Peyer's patch (tissue), 4 donors: ENCODE data around the gene RARS1. TPM values are rescaled to one million over a fixed set of nuclear protein-coding genes. Genes with fewer than 3 reads are reported as not detected.

Experiments used
- DNase-seq, 3 donors: peaks; one replicate each; pipeline ENCODE4 v3.0.0-alpha.2; 2017 to 2019
- H3K27ac ChIP-seq, 4 donors: fragments of 200-600 bp; sonication (generic); one replicate each; pipeline ENCODE4 v1.5.1; 2016 to 2019
- H3K27me3 ChIP-seq, 2 donors: fragments of 200-600 bp; sonication (generic); one replicate each; pipeline ENCODE4 v1.5.1; 2019
- H3K36me3 ChIP-seq, 3 donors: fragments of 200-600 bp; sonication (generic); one replicate each; pipeline ENCODE4 v1.5.1; 2016 to 2019
- H3K4me1 ChIP-seq, 4 donors: fragments of 200-600 bp; sonication (generic); one replicate each; pipeline ENCODE4 v1.5.1; 2016 to 2019
- H3K4me3 ChIP-seq, 4 donors: fragments of 200-600 bp; sonication (generic); 1 replicate in 3 of 4; 2 replicates in 1 of 4; pipeline ENCODE4 v1.5.1; 2016 to 2019; ENCODE audit warnings: mild to moderate bottlenecking in 1 of 4
- H3K9me3 ChIP-seq, 4 donors: fragments of 200-600 bp; sonication (generic); one replicate each; pipeline ENCODE4 v1.5.1; 2016 to 2019; ENCODE audit warnings: mild to moderate bottlenecking in 1 of 4
- CTCF ChIP-seq, 6 experiments: fragments of 450-650 bp in 4 of 6; fragments of 200-600 bp in 2 of 6; sonication (generic) in 1 of 6; IDR thresholded peaks; one replicate each; pipeline ENCODE4 v1.5.1; 2017 to 2019; ENCODE audit warnings: antibody characterized with exemption in 6 of 6, mild to moderate bottlenecking in 3 of 6, moderate library complexity in 1 of 6
- POLR2A ChIP-seq, 2 donors: fragments of 450-650 bp; IDR thresholded peaks; one replicate each; pipeline ENCODE4 v1.5.1; 2017; ENCODE audit warnings: antibody characterized with exemption in 2 of 2, mild to moderate bottlenecking in 2 of 2, moderate library complexity in 2 of 2
- total RNA-seq, 4 donors: library from RNA; depleted of rRNA; stranded (reverse); fragments of >200 nt; gene quantifications; one replicate each; pipeline ENCODE4 v1.1.0, GENCODE V29; 2016

Gene RARS1
- total RNA-seq, 4 donors from 2014 or later = 81.5 to 115 (median 108) TPM

GRCh38 chr5:168537176-168537575, 50.9 kb downstream of the RARS1 start:
- Histone ChIP-seq H3K36me3 (no peaks in the 10 kb centered on the region), H3K4me3 (no peak overlapping the region), H3K27me3 (no peaks in the 10 kb centered on the region), H3K27ac (no peak overlapping the region), H3K4me1 (no peaks in the 10 kb centered on the region), H3K9me3 (no peaks in the 10 kb centered on the region)
- no peak for DNase-seq
- no peak for TF ChIP-seq CTCF (IDR thresholded peaks at IDR 0.05)
- no peak for TF ChIP-seq POLR2A (IDR thresholded peaks at IDR 0.05)

GRCh38 chr5:168549554-168549953, 63.3 kb downstream of the RARS1 start:
- DNase-seq = no peak
- peaks cover 0 to 33% (median 0%) of the 10 kb centered on the region in 3 donors for H3K36me3 ChIP-seq
- TF ChIP-seq POLR2A (IDR thresholded peaks at IDR 0.05) (no peak), CTCF (IDR thresholded peaks at IDR 0.05) (no peak)

DNA sequence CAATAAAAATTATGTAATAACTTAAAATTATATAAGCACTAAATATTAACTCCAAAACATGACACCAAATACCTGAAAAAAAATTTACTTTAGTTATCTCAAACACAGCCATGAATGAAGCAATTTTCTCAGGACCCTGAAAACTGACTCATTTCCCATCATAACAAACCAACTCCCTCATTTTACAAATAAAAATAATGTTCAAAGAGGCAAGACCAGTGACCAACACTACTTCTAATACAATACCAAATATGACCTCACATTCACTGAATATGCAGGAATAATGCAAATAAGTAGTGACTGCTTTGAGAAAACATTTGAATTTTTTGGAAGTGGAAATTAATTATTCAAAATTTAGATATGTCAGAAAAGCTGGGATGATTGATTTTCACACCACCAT, 64.4 kb downstream of the RARS1 start:
- H3K4me3 ChIP-seq = no peak overlapping the region
- H3K9me3 ChIP-seq = no peaks in the 10 kb centered on the region
- H3K27ac ChIP-seq = no peak overlapping the region
- peaks cover 0 to 39% (median 0%) of the 10 kb centered on the region in 3 donors for H3K36me3 ChIP-seq
- no peak for DNase-seq
- H3K27me3 ChIP-seq = no peaks in the 10 kb centered on the region
- H3K4me1 ChIP-seq = no peaks in the 10 kb centered on the region
- no peak for TF ChIP-seq POLR2A (IDR thresholded peaks at IDR 0.05)
- TF ChIP-seq CTCF (IDR thresholded peaks at IDR 0.05) = no peak

More at GRCh38 chr5:168549554-168549953, 63.3 kb downstream of the RARS1 start:
- H3K27me3 ChIP-seq = no peaks in the 10 kb centered on the region
- no peaks in the 10 kb centered on the region for H3K9me3 ChIP-seq
- H3K4me1 ChIP-seq = no peaks in the 10 kb centered on the region
- no peak overlapping the region for H3K4me3 ChIP-seq
- H3K27ac ChIP-seq = no peak overlapping the region

GRCh38 chr5:168552146-168552545, 65.9 kb downstream of the RARS1 start:
- no peak for DNase-seq
- TF ChIP-seq POLR2A (IDR thresholded peaks at IDR 0.05) (no peak), CTCF (IDR thresholded peaks at IDR 0.05) (no peak)
- Histone ChIP-seq H3K4me1 (no peaks in the 10 kb centered on the region), H3K36me3 (peaks cover 0 to 49% (median 4%) of the 10 kb centered on the region in 3 donors), H3K4me3 (no peak overlapping the region), H3K27me3 (no peaks in the 10 kb centered on the region), H3K9me3 (no peaks in the 10 kb centered on the region), H3K27ac (no peak overlapping the region)

DNA sequence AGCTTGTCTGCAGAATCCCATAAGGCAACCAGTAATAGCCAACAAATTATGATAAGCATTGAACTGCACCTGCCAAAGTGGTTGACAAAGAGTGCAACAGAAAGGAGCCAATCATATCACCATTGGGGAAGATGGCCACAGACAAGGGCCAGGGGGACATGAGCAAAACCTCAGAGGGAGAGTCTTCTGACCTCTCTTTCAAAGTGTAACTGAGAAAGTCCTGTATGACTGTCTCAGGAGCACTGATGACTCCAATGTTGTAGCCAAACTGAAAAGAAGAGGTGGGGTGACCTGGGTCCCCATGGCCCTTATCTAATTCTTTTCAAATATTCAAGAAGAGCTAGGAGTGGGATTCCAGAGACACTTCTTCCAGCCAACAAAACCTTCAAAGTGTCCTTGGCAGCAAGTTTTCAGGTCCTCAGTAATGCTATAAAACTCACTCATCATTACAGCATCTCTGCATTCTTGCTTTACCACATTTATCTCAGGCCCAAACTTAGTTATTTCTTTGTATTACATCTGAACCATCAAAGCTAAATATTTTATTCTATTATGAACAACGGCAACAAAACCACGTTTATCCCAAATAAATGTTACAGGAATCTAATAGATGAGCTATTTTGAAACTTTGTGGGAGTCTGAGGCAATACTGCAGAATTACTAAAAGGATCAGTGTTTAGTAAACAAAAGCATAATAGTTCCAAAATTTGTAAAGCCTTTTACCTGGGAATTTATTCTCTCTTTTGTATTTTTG, 67.3 kb downstream of the RARS1 start:
- Histone ChIP-seq H3K4me1 (no peaks in the 10 kb centered on the region), H3K27me3 (no peaks in the 10 kb centered on the region), H3K27ac (no peak overlapping the region), H3K36me3 (peaks cover 0 to 60% (median 8%) of the 10 kb centered on the region in 3 donors), H3K4me3 (no peak overlapping the region), H3K9me3 (no peaks in the 10 kb centered on the region)
- DNase-seq = no peak
- no peak for TF ChIP-seq POLR2A (IDR thresholded peaks at IDR 0.05)
- TF ChIP-seq CTCF (IDR thresholded peaks at IDR 0.05) = no peak
